PC-3 (cell line): ENCODE results near the gene RHOB. TPM values are rescaled to one million over a fixed set of nuclear protein-coding genes. Genes with fewer than 3 reads are reported as not detected.
A peak's percentile ranks its signal among the peaks of the same experiment; 100 is the strongest.

ENCODE experiments used
- ATAC-seq: fragments of 200-7000 bp; cut with Tn5 transposase; 2 replicates; pipeline ENCODE4 v1.9.1; 2020; ENCODE audit warnings: mild to moderate bottlenecking, moderate library complexity
- BruUV-seq: library from RNA; stranded (reverse); fragments of 400-500 nt; replicated peaks from 2 replicates; lab custom pipeline; 2021; lab: Mats Ljungman, UMichigan
- CTCF ChIA-PET: fragments of 300-600 bp; sonication (Branson Sonifier 250); formaldehyde crosslinking; loops from one replicate; lab custom pipeline; 2022; ENCODE audit warnings: antibody characterized with exemption; lab: Charles Lee
- POLR2A ChIA-PET: fragments of 300-600 bp; sonication (Branson Sonifier 250); formaldehyde crosslinking; loops from one replicate; lab custom pipeline; 2022; ENCODE audit warnings: antibody characterized with exemption; ENCODE audit not compliant: unreplicated experiment; lab: Charles Lee
- DNase-seq: peaks from one replicate; pipeline ENCODE4 v3.0.0-alpha.2; 2015
- H2AFZ ChIP-seq: fragments of 300-600 bp; sonication (generic); 2 replicates; pipeline ENCODE4 v1.6.0; 2016; ENCODE audit warnings: antibody characterized with exemption, low read length
- H3F3A ChIP-seq: fragments of 300-600 bp; sonication (generic); one replicate; pipeline ENCODE4 v1.6.0; 2017; ENCODE audit warnings: antibody characterized with exemption, low read length, control low read depth, mild to moderate bottlenecking; ENCODE audit not compliant: unreplicated experiment
- H3K27ac ChIP-seq: fragments of 300-600 bp; sonication (generic); 2 replicates; pipeline ENCODE4 v1.5.1; 2016; ENCODE audit warnings: mild to moderate bottlenecking, low read length
- H3K27me3 ChIP-seq: fragments of 300-600 bp; sonication (generic); 2 replicates; pipeline ENCODE4 v1.6.1; 2016; ENCODE audit warnings: low read length, mixed read lengths
- H3K36me3 ChIP-seq: fragments of 300-600 bp; sonication (generic); 2 replicates; pipeline ENCODE4 v1.6.1; 2016; ENCODE audit warnings: low read depth, mixed run types, low read length, mixed read lengths
- H3K4me1 ChIP-seq: fragments of 300-600 bp; sonication (generic); 2 replicates; pipeline ENCODE4 v1.5.1; 2016; ENCODE audit warnings: low read length; ENCODE audit not compliant: insufficient read depth
- H3K4me2 ChIP-seq: fragments of 300-600 bp; sonication (generic); 2 replicates; pipeline ENCODE4 v1.6.0; 2016; ENCODE audit warnings: low read length
- H3K4me3 ChIP-seq: fragments of 300-600 bp; sonication (generic); 2 replicates; pipeline ENCODE4 v1.5.1; 2016; ENCODE audit warnings: mild to moderate bottlenecking, low read length, mixed read lengths
- H3K79me2 ChIP-seq: fragments of 300-600 bp; sonication (generic); 2 replicates; pipeline ENCODE4 v1.6.1; 2017; ENCODE audit warnings: low read length, mixed read lengths
- H3K9ac ChIP-seq: fragments of 300-600 bp; sonication (generic); 2 replicates; pipeline ENCODE4 v1.6.0; 2016; ENCODE audit warnings: mild to moderate bottlenecking, low read length
- H3K9me2 ChIP-seq: fragments of 300-600 bp; sonication (generic); replicated peaks from 2 replicates; pipeline ENCODE4 v1.6.1; 2016; ENCODE audit warnings: mixed run types, low read length, mixed read lengths
- H3K9me3 ChIP-seq: fragments of 300-600 bp; sonication (generic); 2 replicates; pipeline ENCODE4 v1.6.1; 2016; ENCODE audit warnings: low read length, mixed read lengths
- H4K20me1 ChIP-seq: fragments of 300-600 bp; sonication (generic); 2 replicates; pipeline ENCODE4 v1.6.1; 2016; ENCODE audit warnings: low read length, mixed read lengths
- EZH2 ChIP-seq: fragments of 300-600 bp; sonication (generic); IDR thresholded peaks from one replicate; pipeline ENCODE4 v1.6.1; 2017; ENCODE audit warnings: antibody characterized with exemption, mild to moderate bottlenecking, low read length; ENCODE audit not compliant: unreplicated experiment
- EZH2phosphoT487 ChIP-seq: fragments of 300-600 bp; sonication (generic); IDR thresholded peaks from 2 replicates; pipeline ENCODE4 v1.6.1; 2018; ENCODE audit warnings: mild to moderate bottlenecking, antibody characterized with exemption, low read length, borderline replicate concordance
- intact Hi-C: fragments of 100-400 bp; cut with micrococcal nuclease; formaldehyde crosslinking; loops from 2 replicates; pipeline ENCODE4 v1.9.0; 2023
- total RNA-seq: library from RNA; depleted of rRNA; stranded (reverse); fragments of >200 nt; gene quantifications from 2 replicates; pipeline ENCODE4 v1.2.3, GENCODE V29; 2014
- TF ChIP-seq, protein P1 (sequence below): fragments of 300-600 bp; sonication (generic); conservative IDR thresholded peaks from 2 replicates; pipeline ENCODE4 v1.5.1; 2017; ENCODE audit warnings: antibody characterized with exemption, low read depth, mild to moderate bottlenecking, low read length

Gene RHOB
- total RNA-seq, 1 experiment from 2014 or later, result 88.5 TPM

DNA sequence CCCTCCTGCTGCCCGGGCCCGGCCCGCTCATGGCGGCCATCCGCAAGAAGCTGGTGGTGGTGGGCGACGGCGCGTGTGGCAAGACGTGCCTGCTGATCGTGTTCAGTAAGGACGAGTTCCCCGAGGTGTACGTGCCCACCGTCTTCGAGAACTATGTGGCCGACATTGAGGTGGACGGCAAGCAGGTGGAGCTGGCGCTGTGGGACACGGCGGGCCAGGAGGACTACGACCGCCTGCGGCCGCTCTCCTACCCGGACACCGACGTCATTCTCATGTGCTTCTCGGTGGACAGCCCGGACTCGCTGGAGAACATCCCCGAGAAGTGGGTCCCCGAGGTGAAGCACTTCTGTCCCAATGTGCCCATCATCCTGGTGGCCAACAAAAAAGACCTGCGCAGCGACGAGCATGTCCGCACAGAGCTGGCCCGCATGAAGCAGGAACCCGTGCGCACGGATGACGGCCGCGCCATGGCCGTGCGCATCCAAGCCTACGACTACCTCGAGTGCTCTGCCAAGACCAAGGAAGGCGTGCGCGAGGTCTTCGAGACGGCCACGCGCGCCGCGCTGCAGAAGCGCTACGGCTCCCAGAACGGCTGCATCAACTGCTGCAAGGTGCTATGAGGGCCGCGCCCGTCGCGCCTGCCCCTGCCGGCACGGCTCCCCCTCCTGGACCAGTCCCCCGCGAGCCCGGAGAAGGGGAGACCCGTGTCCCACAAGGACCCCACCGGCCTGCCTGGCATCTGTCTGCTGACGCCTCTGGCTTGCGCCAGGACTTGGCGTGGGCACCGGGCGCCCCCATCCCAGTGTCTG is 767 bp downstream of the RHOB start:
- Histone ChIP-seq H3K9me3 (no peaks in the 10 kb centered on the region), H3K9ac (peak overlapping the region; percentile 86), H3K27me3 (no peaks in the 10 kb centered on the region), H3K27ac (0 out of 2 replicates have a peak overlapping the region, but pooled peaks have one; percentile 8), H3K79me2 (peaks cover 29% of the 10 kb centered on the region), H3K4me2 (peak overlapping the region; percentile 97), H3F3A (no peaks in the 10 kb centered on the region), H3K36me3 (no peaks in the 10 kb centered on the region), H4K20me1 (peaks cover 29% of the 10 kb centered on the region), H2AFZ (peak overlapping the region; percentile 49), H3K4me3 (peak overlapping the region; percentile 84), H3K4me1 (peaks cover 35% of the 10 kb centered on the region), H3K9me2 (no peaks in the 10 kb centered on the region)
- ChIA-PET POLR2A (interaction anchor here (0.6 to 1.7 kb wide), 18 partner anchors 10 to 1732 kb away, joined by 3 to 21 read pairs (median 5); partner anchors contain the start of genes HS1BP3 and LAPTM4A), CTCF (interaction anchor here (0.6 to 1.6 kb wide), 6 partner anchors 36 to 203 kb away, joined by 3 to 10 read pairs (median 4); partner anchors contain the start of gene HS1BP3)
- no TSS peak for BruUV-seq
- intact Hi-C loops, result loop anchor here (5.0 kb wide), 1 partner anchor 145 kb away; no protein-coding TSS in a partner anchor
- TF ChIP-seq EZH2phosphoT487 (no peak), EZH2 (no peak)
- TF ChIP-seq, protein P1, sequence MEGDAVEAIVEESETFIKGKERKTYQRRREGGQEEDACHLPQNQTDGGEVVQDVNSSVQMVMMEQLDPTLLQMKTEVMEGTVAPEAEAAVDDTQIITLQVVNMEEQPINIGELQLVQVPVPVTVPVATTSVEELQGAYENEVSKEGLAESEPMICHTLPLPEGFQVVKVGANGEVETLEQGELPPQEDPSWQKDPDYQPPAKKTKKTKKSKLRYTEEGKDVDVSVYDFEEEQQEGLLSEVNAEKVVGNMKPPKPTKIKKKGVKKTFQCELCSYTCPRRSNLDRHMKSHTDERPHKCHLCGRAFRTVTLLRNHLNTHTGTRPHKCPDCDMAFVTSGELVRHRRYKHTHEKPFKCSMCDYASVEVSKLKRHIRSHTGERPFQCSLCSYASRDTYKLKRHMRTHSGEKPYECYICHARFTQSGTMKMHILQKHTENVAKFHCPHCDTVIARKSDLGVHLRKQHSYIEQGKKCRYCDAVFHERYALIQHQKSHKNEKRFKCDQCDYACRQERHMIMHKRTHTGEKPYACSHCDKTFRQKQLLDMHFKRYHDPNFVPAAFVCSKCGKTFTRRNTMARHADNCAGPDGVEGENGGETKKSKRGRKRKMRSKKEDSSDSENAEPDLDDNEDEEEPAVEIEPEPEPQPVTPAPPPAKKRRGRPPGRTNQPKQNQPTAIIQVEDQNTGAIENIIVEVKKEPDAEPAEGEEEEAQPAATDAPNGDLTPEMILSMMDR, result no peak
- ATAC-seq, result peak; percentile 42
- DNase-seq, result peak; percentile 44

DNA sequence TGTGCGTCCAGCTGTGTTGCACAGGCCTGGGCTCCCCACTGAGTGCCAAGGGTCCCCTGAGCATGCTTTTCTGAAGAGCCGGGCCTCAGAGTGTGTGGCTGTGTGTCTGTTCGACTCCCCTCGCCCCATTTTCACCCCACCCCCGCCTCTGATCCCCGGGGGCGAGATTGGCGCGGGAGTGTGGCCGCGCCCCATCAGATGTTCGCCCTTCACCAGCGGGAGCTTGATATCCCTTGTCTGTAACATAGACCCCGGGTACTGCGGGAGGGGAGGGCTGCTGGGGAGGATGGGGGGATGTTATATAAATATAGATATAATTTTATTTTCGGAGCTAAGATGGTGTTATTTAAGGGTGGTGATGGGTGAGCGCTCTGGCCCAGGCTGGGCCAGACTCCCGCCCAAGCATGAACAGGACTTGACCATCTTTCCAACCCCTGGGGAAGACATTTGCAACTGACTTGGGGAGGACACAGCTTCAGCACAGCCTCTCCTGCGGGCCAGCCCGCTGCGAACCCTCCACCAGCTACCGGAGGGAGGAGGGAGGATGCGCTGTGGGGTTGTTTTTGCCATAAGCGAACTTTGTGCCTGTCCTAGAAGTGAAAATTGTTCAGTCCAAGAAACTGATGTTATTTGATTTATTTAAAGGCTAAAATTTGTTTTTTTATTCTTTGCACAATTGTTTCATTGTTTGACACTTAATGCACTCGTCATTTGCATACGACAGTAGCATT is 1.5 kb downstream of the RHOB start:
- peak overlapping the region; percentile 84 for H3K4me3 ChIP-seq
- TF ChIP-seq, protein P1, result no peak
- TF ChIP-seq EZH2phosphoT487 (no peak), EZH2 (no peak)
- H3K4me2 ChIP-seq, result peak overlapping the region; percentile 97
- no peak for DNase-seq
- peaks cover 33% of the 10 kb centered on the region for H3K4me1 ChIP-seq
- H3K27ac ChIP-seq, result no peak overlapping the region
- H3K27me3 ChIP-seq, result no peaks in the 10 kb centered on the region
- peaks cover 29% of the 10 kb centered on the region for H4K20me1 ChIP-seq
- H3K9ac ChIP-seq, result peak overlapping the region; percentile 86
- no peaks in the 10 kb centered on the region for H3K9me2 ChIP-seq
- no peak overlapping the region for H2AFZ ChIP-seq
- no peaks in the 10 kb centered on the region for H3K36me3 ChIP-seq
- peaks cover 29% of the 10 kb centered on the region for H3K79me2 ChIP-seq
- H3F3A ChIP-seq, result no peaks in the 10 kb centered on the region
- intact Hi-C loops, result loop anchor here (5.0 kb wide), 1 partner anchor 144 kb away; no protein-coding TSS in a partner anchor
- no peaks in the 10 kb centered on the region for H3K9me3 ChIP-seq
- no peak; the same call in 1 of the 2 replicates for ATAC-seq
- ChIA-PET POLR2A (interaction anchor here (0.6 to 1.7 kb wide), 4 partner anchors 151 to 1733 kb away, joined by 4 to 21 read pairs (median 9); no protein-coding TSS in a partner anchor), CTCF (interaction anchor here (0.5 kb wide), 1 partner anchor 188 kb away, joined by 5 read pairs; no protein-coding TSS in a partner anchor)
- TSS peak; percentile 62 for BruUV-seq
